ENCODE data around the gene NR3C1.

The NR3C1 gene

DNA sequence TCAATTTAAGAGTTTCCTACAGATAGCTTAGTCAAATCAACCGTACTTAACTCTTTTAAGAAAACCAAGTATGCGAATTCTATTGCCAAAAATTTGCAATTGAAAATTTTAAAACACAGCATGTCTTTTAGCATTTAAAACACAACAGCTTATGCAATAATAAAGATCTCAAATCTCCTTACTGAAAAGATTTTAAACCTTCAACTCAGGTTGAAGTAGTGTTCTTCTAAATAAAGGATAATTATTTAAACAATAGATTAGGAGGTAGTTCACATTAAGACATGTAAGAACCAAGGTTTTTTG is 5.5 kb downstream of the NR3C1 start:
- no peak for DNase-seq

DNA sequence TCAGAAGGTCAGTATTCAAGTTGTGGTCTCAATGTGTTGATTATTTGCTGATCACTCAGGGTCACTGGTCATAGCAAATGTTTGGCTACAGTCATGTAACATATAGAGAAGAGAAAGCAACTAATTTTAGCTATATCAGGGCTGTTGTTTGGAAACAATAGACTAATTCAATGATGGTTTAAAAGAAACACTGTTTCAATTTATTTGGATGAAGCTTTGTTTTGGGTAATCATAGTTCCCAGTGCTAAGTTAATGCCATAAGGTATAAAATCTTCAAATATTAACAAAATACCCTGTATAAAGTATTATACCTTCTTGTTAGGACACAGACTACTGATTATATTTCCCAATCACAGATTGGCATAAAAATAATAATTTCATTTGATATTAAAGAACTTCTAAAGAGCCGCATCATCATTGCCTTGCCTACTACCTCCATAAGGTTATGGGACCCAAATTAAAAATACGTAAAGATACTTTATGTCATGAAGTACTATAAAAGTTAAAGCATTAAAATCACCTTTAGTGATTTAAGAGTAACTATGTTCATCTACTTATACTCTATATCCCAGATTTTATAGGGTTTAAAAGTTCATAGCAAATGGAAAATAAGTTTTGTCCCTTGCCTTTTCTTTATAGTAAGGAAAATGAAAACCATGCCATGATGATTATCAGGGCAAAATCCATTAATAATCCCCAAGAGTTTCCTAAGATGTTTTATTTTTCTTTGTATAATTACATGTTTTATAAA is 6.0 kb downstream of the NR3C1 start:
- no peak for DNase-seq

DNA sequence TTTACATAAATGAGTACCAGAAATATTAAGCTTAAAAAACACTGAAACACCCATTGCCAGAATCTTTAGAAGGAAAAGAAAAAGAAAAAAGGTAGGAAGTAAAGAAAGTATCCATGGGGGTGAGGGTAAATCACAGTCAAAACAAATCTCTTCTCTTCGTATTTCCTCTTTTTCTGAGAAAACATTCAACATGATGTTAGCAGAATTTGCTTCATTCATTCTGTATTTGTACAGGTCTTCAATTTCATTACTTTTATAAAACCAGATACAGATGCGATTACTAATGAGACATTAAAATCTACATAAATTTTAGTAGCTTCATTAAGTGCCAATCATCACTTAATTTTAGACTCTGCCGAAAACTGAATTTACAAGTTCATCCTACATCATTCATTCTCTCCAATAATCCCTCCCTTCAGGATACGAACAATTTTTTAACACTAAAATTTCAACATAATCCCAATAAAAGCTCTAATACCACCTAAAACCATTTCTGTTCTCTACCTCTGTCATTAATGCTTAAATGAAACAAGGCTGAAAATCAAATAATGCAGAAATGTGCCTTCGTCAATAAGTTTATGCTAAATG is 7.0 kb downstream of the NR3C1 start:
- DNase-seq, result no peak

DNA sequence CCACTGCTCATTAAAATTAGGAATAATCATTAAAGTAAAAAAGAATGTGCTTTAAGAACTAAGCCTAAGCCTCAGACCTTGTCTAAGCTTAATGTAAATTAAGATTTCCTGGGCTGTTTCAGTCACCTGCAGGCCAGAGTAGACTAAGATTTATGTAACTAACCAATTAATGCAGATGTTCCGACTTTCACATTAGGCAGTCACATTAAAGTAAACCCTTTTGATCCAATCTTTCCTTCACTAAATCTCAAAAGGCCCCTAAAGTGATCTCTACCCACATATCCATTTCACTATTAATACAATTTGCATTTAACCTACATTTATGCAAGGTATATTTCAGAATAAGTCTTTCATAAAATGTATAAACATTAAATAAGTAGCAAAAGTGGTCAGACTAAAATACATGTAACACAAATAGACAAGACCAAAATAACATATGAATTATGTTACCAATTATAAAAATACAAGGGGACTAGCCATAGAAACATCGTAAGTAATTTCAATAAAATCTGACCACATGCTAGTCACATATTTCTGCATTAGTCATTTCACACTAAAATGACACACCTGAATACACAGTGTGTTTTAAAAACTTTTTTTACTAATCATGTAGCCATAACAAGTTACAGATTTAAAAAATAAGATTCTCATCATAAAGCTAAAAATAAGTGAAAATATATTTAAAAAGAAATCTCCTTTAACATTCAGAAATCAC is 7.7 kb downstream of the NR3C1 start:
- DNase-seq, result no peak

DNA sequence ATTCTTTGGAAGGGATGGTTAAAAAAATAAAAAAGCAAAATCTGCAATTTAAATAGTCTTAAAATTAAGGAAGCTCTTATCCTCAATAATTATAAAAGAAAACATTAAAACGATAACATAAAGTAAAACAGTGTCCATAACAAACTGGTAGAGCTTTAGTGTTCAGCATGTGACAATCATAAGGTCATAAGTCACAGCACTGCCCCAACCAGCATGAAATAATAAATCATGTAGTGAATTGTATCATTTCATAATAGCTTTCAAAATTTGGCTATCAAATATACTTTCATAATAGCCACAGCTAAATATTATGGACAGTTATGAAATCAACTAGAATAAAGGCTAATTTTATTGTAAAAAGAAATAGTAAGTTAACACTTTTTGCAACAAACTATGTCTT is 10.0 kb downstream of the NR3C1 start:
- DNase-seq, result no peak

DNA sequence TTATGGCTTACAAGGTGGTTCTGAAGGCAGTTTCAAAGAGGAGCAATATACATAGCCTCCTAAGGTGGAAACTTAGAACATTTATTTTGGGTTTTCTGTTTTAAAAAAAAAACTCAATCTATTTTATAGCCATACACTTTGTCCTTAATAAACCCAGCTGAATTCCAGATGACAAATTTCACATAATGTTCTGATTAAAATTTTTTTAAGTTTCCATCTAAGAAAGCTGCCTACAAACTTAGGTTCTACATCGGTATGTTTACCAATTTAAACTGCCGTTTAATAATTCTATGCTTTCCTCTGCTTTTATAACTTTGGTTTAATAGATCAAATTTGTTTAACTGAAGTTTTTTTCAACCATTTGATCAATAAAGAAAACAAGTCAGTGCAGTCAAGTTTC is 12.5 kb downstream of the NR3C1 start:
- no peak for DNase-seq

DNA sequence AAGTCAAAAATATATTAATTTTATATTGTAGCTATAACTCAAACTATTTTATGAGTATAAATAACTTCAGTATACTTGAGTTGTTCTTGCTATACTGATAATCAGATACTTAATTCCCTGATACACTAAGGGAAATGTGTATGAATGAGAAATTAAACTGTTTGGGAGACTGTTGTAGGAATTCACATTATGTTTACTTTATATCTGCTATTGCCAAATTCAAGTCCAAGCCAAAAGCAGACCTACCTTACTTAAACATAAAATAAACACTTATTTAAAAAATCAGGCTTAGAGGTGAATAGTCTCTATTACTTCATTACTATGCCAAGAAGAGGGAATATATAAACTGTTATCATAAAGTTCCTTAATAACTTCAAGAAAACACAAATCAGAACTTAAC is 13.2 kb downstream of the NR3C1 start:
- no peak for DNase-seq

DNA sequence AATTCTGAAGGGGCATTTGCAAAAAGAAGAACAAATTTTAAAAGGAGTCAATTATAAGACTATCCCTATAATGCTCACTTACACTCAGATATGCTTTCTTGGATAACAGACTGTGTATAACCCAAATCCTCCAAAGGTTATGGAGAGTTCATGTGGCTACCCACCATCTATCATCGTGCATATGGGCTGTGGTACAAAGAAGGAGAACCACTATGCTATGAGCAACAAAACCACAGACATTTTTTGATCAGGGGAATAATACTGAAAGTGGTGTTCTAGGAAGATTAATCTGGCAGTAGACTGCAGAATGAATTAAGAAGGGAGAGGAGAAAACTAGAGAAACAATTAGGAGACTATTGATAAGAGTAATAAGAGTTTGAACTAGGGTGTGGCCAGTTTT is 16.8 kb downstream of the NR3C1 start:
- DNase-seq, result no peak

DNA sequence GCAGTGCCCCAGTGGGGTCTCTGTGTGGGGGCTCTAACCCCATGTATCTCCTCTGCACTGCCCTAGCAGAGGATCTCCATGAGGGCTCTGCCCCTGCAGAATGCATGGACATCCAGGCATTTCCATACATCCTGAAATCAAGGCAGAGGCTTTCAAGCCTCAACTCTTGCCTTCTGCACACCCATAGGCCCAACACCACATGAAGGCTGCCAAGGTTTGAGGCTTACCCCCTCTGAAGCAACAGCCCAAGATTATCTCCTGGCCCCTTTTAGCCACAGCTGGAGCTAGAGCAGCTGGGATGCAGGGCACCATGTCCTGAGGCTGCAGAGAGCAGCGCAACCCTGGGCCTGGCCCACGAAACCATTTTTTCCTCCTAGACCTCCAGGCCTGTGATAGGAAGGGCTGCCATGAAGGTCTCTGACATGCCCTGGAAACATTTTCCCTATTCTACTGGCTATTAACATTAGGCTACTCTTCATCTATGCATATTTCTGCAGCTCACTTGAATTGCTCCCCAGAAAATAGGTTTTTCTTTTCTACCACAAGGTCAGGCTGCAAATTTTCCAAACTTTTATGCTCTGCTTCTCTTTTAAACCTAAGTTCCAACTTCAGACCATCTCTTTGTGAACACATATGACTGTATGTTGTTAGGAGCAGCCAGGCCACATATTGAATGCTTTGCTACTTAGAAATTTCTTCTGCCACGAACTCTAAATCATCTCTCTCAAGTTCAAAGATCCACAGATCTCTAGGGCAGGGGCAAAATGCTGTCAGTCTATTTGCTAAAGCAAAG is 18.4 kb downstream of the NR3C1 start:
- DNase-seq, result no peak

DNA sequence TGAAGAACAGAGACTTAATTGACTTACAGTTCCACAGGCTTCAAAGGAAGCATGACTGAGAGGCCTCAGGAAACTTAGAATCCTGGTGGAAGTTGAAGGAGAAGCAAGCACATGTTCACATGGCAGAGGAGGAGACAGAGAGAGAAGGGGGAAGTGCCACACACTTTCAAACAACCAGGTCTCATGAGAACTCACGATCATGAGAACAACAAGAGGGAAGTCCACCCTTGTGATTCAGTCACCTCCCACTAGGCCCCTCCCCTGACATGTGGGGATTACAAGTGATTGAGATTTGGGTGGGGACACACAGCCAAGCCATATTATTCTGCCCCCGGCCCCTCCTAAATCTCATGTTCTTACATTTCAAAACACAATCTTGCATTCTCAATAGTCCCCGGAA is 19.5 kb downstream of the NR3C1 start:
- no peak for DNase-seq

DNA sequence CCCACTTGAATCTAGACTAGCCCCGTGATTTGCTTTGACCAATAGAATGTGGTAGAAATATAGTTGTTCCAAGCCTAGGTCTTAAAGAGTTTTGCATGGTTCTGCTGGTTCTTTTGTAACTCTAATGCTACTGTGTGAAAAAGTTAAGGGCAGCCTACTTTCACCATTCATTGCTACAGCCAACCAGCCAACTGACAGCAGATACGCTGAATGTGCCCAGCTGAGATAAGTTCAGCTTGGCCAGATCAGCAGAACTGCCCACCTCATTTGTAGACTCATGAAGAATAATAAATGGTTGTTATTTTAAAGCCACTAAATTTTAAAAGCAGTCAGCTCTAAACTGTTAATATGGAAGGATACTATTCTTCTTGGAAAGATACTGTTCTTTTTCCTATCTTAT is 23.9 kb downstream of the NR3C1 start:
- no peak for DNase-seq

DNA sequence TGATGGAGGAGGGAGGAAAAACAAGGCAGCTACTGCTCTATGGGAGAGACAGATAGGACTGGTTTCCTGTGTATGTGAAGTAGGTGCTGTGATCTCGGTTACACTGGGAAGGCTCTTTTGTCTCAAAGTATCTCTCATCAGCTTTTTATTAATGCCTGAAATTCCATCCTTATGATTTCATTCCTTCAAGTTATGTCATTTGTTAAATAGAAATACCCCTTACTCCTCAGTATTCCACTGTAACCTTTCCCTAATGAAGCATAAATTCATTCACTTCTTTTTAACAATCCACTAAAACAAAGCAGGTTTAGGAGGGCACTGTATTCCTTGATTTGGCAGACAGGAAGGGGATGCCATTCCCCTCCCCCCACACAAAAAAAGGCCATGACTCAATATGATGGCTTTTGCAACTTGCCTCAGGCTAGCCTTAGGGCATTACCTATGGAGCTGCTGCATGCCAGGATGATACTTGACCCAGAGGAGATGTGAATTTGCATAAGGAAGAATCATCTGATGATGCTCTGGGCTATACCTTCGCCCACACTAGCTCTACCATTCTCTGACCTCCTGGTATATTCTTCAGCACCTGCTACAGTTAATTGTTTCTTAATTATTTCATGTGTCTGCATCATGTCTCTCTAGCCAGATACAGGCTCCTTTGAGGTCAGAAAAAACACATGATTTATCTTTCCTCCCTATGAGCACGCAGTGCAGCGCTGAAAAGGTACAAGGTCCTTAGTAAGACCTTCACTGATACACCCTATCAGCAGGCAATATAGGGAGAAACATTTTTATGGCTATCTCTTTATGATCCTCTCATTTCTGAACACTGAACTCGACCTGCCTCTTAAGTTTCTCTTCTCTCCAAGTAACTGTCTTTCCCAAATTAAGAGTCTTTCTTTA is 26.3 kb downstream of the NR3C1 start:
- DNase-seq, result no peak

DNA sequence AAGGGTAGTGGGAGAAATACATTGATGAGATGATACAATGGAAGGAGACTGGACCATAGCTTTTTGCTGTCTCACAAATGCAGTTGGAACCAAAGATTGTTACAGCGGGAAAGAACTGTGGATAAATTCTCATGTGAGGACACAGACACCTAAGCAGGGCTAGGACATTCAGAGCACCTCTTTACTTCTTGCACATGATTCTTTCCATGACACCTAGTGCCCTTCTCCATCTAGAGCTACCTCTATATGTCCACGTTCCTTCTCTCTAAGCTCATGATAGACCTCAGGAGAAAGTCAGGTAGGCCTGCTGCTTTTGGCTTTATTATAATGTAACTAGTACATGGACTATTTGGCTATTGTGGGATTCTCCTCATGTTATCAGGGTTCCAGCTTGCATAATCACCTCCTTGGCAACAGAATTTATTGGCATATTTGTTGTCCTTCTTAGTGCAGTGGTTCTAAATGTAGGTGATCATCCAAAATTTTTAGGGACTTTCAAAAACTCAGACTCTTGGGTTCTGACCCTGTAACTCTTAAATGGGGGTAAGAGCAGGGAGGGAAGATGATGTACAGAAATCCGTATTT is 27.2 kb downstream of the NR3C1 start:
- DNase-seq, result no peak

DNA sequence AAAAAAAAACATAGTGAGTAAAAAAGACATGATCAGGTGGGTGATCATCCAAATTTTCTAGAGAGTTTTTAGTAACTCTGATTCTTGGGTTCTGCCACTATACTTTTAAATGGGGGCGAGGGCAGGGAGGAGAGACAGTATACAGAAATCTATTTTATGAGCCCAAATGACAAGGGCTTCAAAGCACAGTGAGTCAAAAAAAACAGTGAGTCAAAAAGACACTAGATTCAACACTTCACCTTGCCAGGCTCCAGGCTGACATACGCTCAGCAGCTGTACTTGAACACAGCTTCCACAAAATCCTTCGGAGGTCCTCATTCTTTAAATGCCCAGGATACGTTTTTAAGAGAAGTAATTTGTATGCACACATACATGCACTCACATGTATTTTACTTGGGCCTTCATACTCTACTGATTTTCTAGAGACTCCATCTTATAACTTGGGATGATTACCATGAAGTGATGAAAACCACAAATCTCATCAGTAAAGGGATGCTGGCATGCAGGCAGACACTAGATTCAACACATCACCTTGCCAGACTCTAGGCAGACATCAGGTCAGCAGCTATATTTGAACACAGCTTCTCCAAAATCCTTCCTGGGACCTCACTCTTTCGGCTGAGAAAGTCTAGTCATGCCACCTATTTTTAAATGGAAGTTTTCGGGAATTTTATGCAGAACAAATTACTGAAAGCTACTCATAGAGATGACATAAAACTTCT is 28.8 kb downstream of the NR3C1 start:
- no peak for DNase-seq

DNA sequence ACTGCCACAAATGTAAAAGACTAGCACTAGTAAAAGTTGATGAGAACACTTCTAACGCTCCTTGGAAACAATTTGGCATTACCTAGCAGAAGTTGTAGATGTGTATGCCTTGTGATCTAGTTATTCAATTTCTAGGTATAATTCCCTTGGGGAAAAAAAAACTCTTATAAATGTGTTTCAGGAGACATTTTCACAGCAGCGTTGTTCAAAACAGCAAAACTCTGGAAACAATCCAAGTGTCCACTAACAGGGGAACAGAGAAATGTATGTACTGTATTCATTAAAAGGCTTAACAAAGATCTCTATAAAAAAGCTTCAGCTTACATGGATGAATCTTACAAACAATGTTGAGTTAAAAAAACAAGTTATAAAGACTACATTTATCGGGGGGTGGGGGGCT is 30.4 kb downstream of the NR3C1 start:
- no peak for DNase-seq

DNA sequence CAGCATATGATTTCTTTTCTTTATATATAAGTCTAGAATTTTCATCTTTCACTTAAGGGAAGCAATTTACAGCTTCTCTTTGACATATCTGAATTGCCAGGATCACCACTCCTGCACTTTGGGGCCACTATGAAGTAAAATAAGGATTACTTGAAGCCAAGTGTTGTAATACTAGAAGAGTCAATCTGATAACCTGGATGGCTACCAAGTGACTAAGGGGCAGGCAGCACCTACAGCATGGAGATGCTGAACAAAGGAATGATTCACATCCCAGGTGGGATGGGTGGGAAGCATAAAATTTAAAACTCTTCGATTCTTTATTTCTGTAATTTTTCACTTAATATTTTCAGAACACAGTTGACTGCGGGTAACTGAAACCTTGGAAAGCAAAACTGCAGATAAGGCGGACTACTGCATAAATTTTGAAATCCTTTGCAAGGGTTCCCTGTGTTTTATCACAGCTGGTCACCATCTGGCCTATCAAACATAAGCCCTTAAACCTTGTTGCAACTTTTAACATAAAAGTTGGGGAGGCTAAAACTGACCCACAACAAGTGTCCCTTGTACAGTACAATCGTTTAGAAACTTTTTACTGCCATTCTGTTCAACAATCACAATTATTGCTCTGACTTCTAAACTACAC is 31.2 kb downstream of the NR3C1 start:
- DNase-seq, result no peak

DNA sequence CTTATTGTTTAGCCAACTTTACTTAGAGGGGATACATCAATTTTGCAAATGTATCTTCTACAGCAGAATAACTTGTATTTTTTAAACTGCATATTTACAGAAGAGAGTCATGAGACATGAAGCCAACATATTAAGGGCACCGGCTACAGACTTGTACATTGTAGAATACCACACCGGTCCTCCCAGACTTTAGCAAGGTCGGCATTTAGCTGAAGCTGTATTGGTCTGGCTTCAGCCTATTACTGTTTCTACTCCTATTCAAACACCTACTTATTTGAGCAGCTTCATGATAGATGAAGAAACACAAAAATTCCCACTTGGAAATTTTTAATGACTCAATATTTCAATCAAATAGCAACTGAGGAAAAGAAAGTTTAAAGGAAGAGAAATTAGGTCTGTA is 33.0 kb downstream of the NR3C1 start:
- DNase-seq, result no peak

DNA sequence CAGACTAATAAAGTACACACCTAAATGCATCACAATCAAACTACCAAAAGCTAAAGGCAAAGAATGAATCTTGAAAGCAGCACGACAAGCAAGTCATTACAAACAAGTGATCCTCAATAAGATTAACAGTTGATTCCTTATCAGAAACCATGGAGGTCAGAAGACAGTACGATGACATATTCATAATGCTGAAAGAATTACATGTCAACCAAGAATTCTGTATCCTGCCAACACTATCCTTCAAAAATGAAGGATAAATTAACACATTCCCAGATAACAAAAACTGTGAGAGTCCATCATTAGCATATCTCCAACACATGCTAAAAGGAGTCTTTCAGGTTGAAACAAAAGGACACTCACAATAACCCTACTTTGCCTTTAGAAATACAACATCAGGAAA is 39.4 kb downstream of the NR3C1 start:
- no peak for DNase-seq

DNA sequence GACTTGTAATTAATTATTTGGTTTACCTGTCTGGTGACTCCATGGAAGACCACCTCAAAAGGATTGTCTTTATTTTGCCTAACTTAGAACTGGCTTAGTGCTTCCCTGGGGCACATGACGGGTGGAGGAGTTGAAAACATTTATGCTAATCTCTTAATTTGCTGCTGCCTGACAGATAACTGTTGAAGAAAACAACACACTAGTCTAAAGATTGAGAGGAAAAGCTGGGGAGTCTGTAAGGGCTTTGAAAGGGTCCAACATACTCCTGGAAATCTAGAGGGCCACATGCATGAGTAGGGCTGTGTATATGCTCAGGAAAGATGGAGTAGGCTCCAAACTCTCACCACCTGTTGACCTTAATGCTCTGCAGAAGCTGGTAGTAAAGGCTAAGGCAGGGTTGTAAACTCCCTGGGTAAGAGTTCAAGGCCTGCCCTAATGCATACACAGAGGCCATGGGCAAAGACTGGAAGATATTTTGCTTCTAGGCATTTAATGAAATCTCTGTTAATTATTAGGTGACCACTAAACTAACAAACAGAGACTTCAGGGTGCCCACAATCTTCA is 40.7 kb downstream of the NR3C1 start:
- DNase-seq, result no peak

DNA sequence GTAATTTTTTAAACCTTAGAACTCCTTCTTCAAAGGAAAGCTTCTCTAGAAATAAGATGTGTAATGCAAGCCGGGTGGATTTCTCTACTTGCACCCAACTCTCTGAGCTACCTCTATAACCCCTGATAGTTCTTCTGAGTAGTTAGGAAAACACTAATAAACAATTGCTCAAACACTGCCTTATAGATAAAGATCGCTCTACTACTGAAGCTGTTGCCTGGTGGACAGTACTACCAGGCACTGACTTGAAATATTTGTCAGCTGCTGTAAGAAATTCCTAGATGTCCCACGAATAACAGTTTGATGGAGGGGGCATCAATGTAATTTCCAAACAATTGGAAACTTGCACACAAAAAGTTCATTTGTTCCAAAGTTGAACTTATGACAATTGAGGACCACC is 42.0 kb downstream of the NR3C1 start:
- DNase-seq, result no peak

DNA sequence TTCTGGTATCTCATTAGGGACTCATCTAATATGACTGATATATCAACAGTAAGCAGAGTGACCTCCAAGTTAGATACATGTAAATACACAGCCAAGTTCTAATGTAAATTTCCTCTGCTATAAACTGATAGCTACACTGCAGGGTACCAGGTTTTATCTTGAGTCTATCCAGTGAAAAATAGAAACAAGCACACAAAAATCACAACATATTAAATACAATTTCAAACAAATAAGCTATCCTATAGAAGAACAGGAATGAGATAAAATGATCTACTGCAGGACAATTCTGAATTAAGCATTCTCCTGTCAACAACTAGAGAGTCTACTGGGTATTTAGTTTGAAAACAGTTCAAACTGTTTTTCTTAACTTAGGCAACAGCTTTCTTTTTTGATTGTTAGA is 42.7 kb downstream of the NR3C1 start:
- no peak for DNase-seq

All from T-helper 9 cell (primary cell).